GM23338 (cell line): Measurements from ENCODE around the gene SERPINI2. TPM values are rescaled to one million over a fixed set of nuclear protein-coding genes. Genes with fewer than 3 reads are reported as not detected.

Experiments
- ATAC-seq: fragments of 200-7000 bp; cut with Tn5 transposase; 3 replicates; pipeline ENCODE4 v1.9.1; 2020
- DNase-seq: peaks from one replicate; pipeline ENCODE4 v3.0.0-alpha.2; 2015; ENCODE audit warnings: low spot score
- H2AFZ ChIP-seq: fragments of 200-600 bp; sonication (generic); 2 replicates; pipeline ENCODE4 v1.8.0; 2016; ENCODE audit warnings: antibody characterized with exemption, mild to moderate bottlenecking, moderate library complexity
- H3F3A ChIP-seq: fragments of 200-600 bp; sonication (generic); replicated peaks from 2 replicates; pipeline ENCODE4 v1.8.0; 2017; ENCODE audit warnings: antibody characterized with exemption, mixed run types, low read depth
- H3K27ac ChIP-seq: fragments of 200-600 bp; sonication (generic); 2 replicates; pipeline ENCODE4 v1.6.1; 2016; ENCODE audit warnings: low read depth
- H3K27me3 ChIP-seq: fragments of 200-600 bp; sonication (generic); 2 replicates; pipeline ENCODE4 v1.8.0; 2016; ENCODE audit warnings: mild to moderate bottlenecking, mixed run types, moderate library complexity; ENCODE audit not compliant: insufficient read depth
- H3K36me3 ChIP-seq: fragments of 200-600 bp; sonication (generic); 2 replicates; pipeline ENCODE4 v1.8.0; 2016; ENCODE audit warnings: mild to moderate bottlenecking; ENCODE audit not compliant: insufficient read depth
- H3K4me1 ChIP-seq: fragments of 200-600 bp; sonication (generic); 2 replicates; pipeline ENCODE4 v1.8.0; 2016; ENCODE audit warnings: mild to moderate bottlenecking, moderate library complexity; ENCODE audit not compliant: insufficient read depth
- H3K4me2 ChIP-seq: fragments of 200-600 bp; sonication (generic); 2 replicates; pipeline ENCODE4 v1.7.1; 2017; ENCODE audit warnings: mixed run types
- H3K4me3 ChIP-seq: fragments of 200-600 bp; sonication (generic); 2 replicates; pipeline ENCODE4 v1.6.1; 2016; ENCODE audit warnings: mixed run types
- H3K79me2 ChIP-seq: fragments of 200-600 bp; sonication (generic); replicated peaks from 2 replicates; pipeline ENCODE4 v1.8.0; 2017; ENCODE audit warnings: mild to moderate bottlenecking; ENCODE audit not compliant: insufficient read depth
- H3K9me2 ChIP-seq: fragments of 200-600 bp; sonication (generic); 2 replicates; pipeline ENCODE4 v1.8.0; 2017; ENCODE audit not compliant: insufficient read depth
- H4K20me1 ChIP-seq: fragments of 200-600 bp; sonication (generic); replicated peaks from 2 replicates; pipeline ENCODE4 v1.8.0; 2017; ENCODE audit warnings: mild to moderate bottlenecking; ENCODE audit not compliant: insufficient read depth
- H3K27ac Mint-ChIP-seq: 2 replicates; pipeline ENCODE4 v1.8.0; 2020; ENCODE audit warnings: inconsistent platforms, mild to moderate bottlenecking, moderate library complexity, mixed read lengths
- H3K27me3 Mint-ChIP-seq: 3 replicates; pipeline ENCODE4 v1.8.0; 2022; ENCODE audit warnings: low read depth, mild to moderate bottlenecking, moderate library complexity, mixed read lengths, inconsistent platforms; ENCODE audit not compliant: insufficient read depth, poor library complexity
- H3K36me3 Mint-ChIP-seq: 3 replicates; pipeline ENCODE4 v1.8.0; 2021; ENCODE audit warnings: low read depth, mild to moderate bottlenecking, inconsistent platforms, moderate library complexity, mixed read lengths
- H3K4me1 Mint-ChIP-seq: 3 replicates; pipeline ENCODE4 v1.8.0; 2020; ENCODE audit warnings: mild to moderate bottlenecking, inconsistent platforms, mixed read lengths
- H3K4me3 Mint-ChIP-seq: 3 replicates; pipeline ENCODE4 v1.8.0; 2021; ENCODE audit warnings: moderate library complexity, mild to moderate bottlenecking, inconsistent platforms, mixed read lengths
- H3K9me3 Mint-ChIP-seq: 3 replicates; pipeline ENCODE4 v1.8.0; 2020; ENCODE audit warnings: moderate library complexity, mild to moderate bottlenecking, inconsistent platforms, mixed read lengths
- CTCF ChIP-seq, 2 experiments: fragments of 200-600 bp in 1 of 2; sonication (generic) in 1 of 2; conservative IDR thresholded peaks; 2 replicates each; pipeline versions ENCODE4 v1.5.1 to v1.6.1; 2016 to 2017; ENCODE audit warnings: antibody characterized with exemption in 2 of 2, low read depth in 2 of 2, mild to moderate bottlenecking in 2 of 2, moderate library complexity in 1 of 2
- EZH2 ChIP-seq: fragments of 200-600 bp; sonication (generic); IDR thresholded peaks from one replicate; pipeline ENCODE4 v1.8.0; 2017; ENCODE audit warnings: antibody characterized with exemption, mild to moderate bottlenecking, low read depth; ENCODE audit not compliant: unreplicated experiment
- EZH2phosphoT487 ChIP-seq: fragments of 200-600 bp; sonication (generic); IDR thresholded peaks from one replicate; pipeline ENCODE4 v1.8.1; 2018; ENCODE audit warnings: antibody characterized with exemption; ENCODE audit not compliant: unreplicated experiment
- NANOG ChIP-seq: IDR thresholded peaks from 2 replicates; pipeline ENCODE4 v1.6.1; 2016; ENCODE audit warnings: antibody characterized with exemption, borderline replicate concordance
- ZNF114 ChIP-seq: fragments of 250-450 bp; sonication (Bioruptor Pico); IDR thresholded peaks from 2 replicates; pipeline ENCODE4 v1.5.0; 2020; ENCODE audit warnings: mild to moderate bottlenecking, moderate library complexity
- ZNF462 ChIP-seq: fragments of 250-450 bp; sonication (Bioruptor Pico); IDR thresholded peaks from 2 replicates; pipeline ENCODE4 v1.5.0; 2020; ENCODE audit warnings: mild to moderate bottlenecking, moderate library complexity
- polyA plus RNA-seq: library from polyadenylated mRNA; unstranded; fragments of >200 nt; fragmentation: Nextera tagmentation; extraction: Ambion mirVana; gene quantifications from 2 replicates; pipeline ENCODE4 v1.2.1, GENCODE V29; 2016
- total RNA-seq: library from RNA; depleted of rRNA; stranded (reverse); fragments of >200 nt; shearing (Covaris generic); gene quantifications from 2 replicates; pipeline ENCODE4 v1.2.3, GENCODE V29; 2014
- TF ChIP-seq, protein P1 (sequence below): IDR thresholded peaks from one replicate; pipeline ENCODE4 v1.6.1; 2018; ENCODE audit warnings: antibody characterized with exemption; ENCODE audit not compliant: unreplicated experiment
- TF ChIP-seq, protein P2 (sequence below): IDR thresholded peaks from 2 replicates; pipeline ENCODE4 v1.6.1; 2016; ENCODE audit warnings: antibody characterized with exemption

Gene SERPINI2
- total and polyA plus RNA-seq, 2 experiments from 2014 or later: 0.68 to 2.5 TPM

- no peaks in the 10 kb centered on the region; the same call in 1 of the 2 replicates for H3K9me2 ChIP-seq
- no peaks in the 10 kb centered on the region for H3F3A ChIP-seq
- no peaks in the 10 kb centered on the region for H4K20me1 ChIP-seq
- no peak overlapping the region for H3K4me3 ChIP-seq
- H3K4me2 ChIP-seq: no peak overlapping the region
- H3K27ac Mint-ChIP-seq: no peak overlapping the region
- no peaks in the 10 kb centered on the region for H3K36me3 ChIP-seq
- peak in 1 of 2 experiments; percentile 25; a peak in 1 of 4 replicates for TF ChIP-seq CTCF (conservative IDR thresholded peaks at IDR 0.05; ENCODE audit: low read depth in 2 of 2)
- no peak for TF ChIP-seq ZNF462 (CRISPR knock-in tag)
- H3K27me3 ChIP-seq: no peaks in the 10 kb centered on the region
- H3K4me1 ChIP-seq: peaks cover 46% of the 10 kb centered on the region
- ATAC-seq (peak; percentile 28; the same call in 2 of the 3 replicates), DNase-seq (no peak)
- H2AFZ ChIP-seq: no peak overlapping the region
- H3K27ac ChIP-seq: no peak overlapping the region
- H3K9me3 Mint-ChIP-seq: no peaks in the 10 kb centered on the region
- H3K27me3 Mint-ChIP-seq: no peaks in the 10 kb centered on the region
- H3K36me3 Mint-ChIP-seq: no peaks in the 10 kb centered on the region
- no peak overlapping the region for H3K4me3 Mint-ChIP-seq
- peaks cover 38% of the 10 kb centered on the region for H3K4me1 Mint-ChIP-seq
- no peaks in the 10 kb centered on the region for H3K79me2 ChIP-seq
These were observed 22.6 kb downstream of the SERPINI2 start for GRCh38 chr3:167451282-167451681.

GRCh38 chr3:167450675-167451074, 23.2 kb downstream of the SERPINI2 start:
- no peaks in the 10 kb centered on the region for H3F3A ChIP-seq
- peaks cover 42% of the 10 kb centered on the region for H3K4me1 ChIP-seq
- ATAC-seq (no peak), DNase-seq (no peak)
- Mint-ChIP-seq H3K27me3 (no peaks in the 10 kb centered on the region), H3K9me3 (no peaks in the 10 kb centered on the region), H3K4me1 (peaks cover 35% of the 10 kb centered on the region), H3K27ac (no peak overlapping the region), H3K36me3 (no peaks in the 10 kb centered on the region), H3K4me3 (no peak overlapping the region)
- H2AFZ ChIP-seq: no peak overlapping the region
- H3K9me2 ChIP-seq: no peaks in the 10 kb centered on the region; the same call in 1 of the 2 replicates
- no peak overlapping the region for H3K27ac ChIP-seq
- H4K20me1 ChIP-seq: no peaks in the 10 kb centered on the region
- no peaks in the 10 kb centered on the region for H3K36me3 ChIP-seq
- H3K4me2 ChIP-seq: no peak overlapping the region
- H3K27me3 ChIP-seq: no peaks in the 10 kb centered on the region
- H3K4me3 ChIP-seq: no peak overlapping the region
- H3K79me2 ChIP-seq: no peaks in the 10 kb centered on the region
- TF ChIP-seq EZH2: no peak
- no peak for TF ChIP-seq EZH2phosphoT487
- no peak for TF ChIP-seq NANOG
- TF ChIP-seq, protein P1, sequence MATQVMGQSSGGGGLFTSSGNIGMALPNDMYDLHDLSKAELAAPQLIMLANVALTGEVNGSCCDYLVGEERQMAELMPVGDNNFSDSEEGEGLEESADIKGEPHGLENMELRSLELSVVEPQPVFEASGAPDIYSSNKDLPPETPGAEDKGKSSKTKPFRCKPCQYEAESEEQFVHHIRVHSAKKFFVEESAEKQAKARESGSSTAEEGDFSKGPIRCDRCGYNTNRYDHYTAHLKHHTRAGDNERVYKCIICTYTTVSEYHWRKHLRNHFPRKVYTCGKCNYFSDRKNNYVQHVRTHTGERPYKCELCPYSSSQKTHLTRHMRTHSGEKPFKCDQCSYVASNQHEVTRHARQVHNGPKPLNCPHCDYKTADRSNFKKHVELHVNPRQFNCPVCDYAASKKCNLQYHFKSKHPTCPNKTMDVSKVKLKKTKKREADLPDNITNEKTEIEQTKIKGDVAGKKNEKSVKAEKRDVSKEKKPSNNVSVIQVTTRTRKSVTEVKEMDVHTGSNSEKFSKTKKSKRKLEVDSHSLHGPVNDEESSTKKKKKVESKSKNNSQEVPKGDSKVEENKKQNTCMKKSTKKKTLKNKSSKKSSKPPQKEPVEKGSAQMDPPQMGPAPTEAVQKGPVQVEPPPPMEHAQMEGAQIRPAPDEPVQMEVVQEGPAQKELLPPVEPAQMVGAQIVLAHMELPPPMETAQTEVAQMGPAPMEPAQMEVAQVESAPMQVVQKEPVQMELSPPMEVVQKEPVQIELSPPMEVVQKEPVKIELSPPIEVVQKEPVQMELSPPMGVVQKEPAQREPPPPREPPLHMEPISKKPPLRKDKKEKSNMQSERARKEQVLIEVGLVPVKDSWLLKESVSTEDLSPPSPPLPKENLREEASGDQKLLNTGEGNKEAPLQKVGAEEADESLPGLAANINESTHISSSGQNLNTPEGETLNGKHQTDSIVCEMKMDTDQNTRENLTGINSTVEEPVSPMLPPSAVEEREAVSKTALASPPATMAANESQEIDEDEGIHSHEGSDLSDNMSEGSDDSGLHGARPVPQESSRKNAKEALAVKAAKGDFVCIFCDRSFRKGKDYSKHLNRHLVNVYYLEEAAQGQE: no peak
- no peak for TF ChIP-seq ZNF114
- TF ChIP-seq, protein P2, sequence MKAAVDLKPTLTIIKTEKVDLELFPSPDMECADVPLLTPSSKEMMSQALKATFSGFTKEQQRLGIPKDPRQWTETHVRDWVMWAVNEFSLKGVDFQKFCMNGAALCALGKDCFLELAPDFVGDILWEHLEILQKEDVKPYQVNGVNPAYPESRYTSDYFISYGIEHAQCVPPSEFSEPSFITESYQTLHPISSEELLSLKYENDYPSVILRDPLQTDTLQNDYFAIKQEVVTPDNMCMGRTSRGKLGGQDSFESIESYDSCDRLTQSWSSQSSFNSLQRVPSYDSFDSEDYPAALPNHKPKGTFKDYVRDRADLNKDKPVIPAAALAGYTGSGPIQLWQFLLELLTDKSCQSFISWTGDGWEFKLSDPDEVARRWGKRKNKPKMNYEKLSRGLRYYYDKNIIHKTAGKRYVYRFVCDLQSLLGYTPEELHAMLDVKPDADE: no peak
